Neural cell (in vitro differentiated cells): Measurements from ENCODE around the gene CR1.

ENCODE experiments used
- CTCF ChIP-seq: fragments of 450-650 bp; IDR thresholded peaks from 2 replicates; pipeline ENCODE4 v1.5.1; 2014; ENCODE audit warnings: antibody characterized with exemption, mild to moderate bottlenecking, moderate library complexity; ENCODE audit not compliant: poor library complexity, severe bottlenecking
- EZH2 ChIP-seq: fragments of 200-600, 300-800 bp; shearing (Covaris generic), sonication (generic); IDR thresholded peaks from 2 replicates; pipeline ENCODE4 v1.6.1; 2014; ENCODE audit warnings: antibody characterized with exemption, low read length, borderline replicate concordance, mild to moderate bottlenecking; ENCODE audit not compliant: insufficient read depth, poor library complexity, severe bottlenecking
- POLR2AphosphoS5 ChIP-seq: IDR thresholded peaks from 2 replicates; pipeline ENCODE4 v1.6.1; 2012
- RAD21 ChIP-seq: fragments of 450-650 bp; conservative IDR thresholded peaks from 2 replicates; pipeline ENCODE4 v1.6.1; 2014; ENCODE audit warnings: antibody characterized with exemption, mild to moderate bottlenecking, moderate library complexity
- SMC3 ChIP-seq: fragments of 450-650 bp; conservative IDR thresholded peaks from 2 replicates; pipeline ENCODE4 v1.6.1; 2014; ENCODE audit warnings: antibody characterized with exemption, mild to moderate bottlenecking, moderate library complexity; ENCODE audit not compliant: poor library complexity
- TAF1 ChIP-seq: IDR thresholded peaks from 2 replicates; pipeline ENCODE4 v1.6.1; 2012; ENCODE audit warnings: low read depth

- no peak for TF ChIP-seq RAD21
- no peak for TF ChIP-seq CTCF
- no peak for TF ChIP-seq SMC3
- no peak for TF ChIP-seq POLR2AphosphoS5
- no peak for TF ChIP-seq TAF1
- no peak for TF ChIP-seq EZH2
Observed at GRCh38 chr1:207487636-207488035, 8.3 kb upstream of the CR1 start.
